Measurements from ENCODE around the gene HELZ. TPM values are rescaled to one million over a fixed set of nuclear protein-coding genes. Genes with fewer than 3 reads are reported as not detected.

HELZ gene
- total RNA-seq, 2 donors from 2014 or later, result 51.4 to 74.7 TPM

GRCh38 chr17:67066717-67067116 lies 178.3 kb downstream of the HELZ start:
- Histone ChIP-seq H3K36me3 (ENCODE audit: control insufficient read depth, insufficient read depth, low read length) (peaks cover 5% of the 10 kb centered on the region), H3K27me3 (ENCODE audit: control insufficient read depth, insufficient read depth, low read length, poor library complexity, severe bottlenecking) (no peaks in the 10 kb centered on the region), H3K4me1 (ENCODE audit: control insufficient read depth, insufficient read depth, low read length) (peaks cover 15% of the 10 kb centered on the region), H3K27ac (ENCODE audit: low read depth, low read length) (no peak overlapping the region), H3K4me3 (ENCODE audit: low read length) (no peak overlapping the region), H3K9me3 (ENCODE audit: control insufficient read depth, low read length) (no peaks in the 10 kb centered on the region), H3K9ac (ENCODE audit: extremely low read depth, low read length, poor library complexity, severe bottlenecking) (no peak overlapping the region)
- TF ChIP-seq CTCF (conservative IDR thresholded peaks at IDR 0.05), result no peak
- Mint-ChIP-seq H3K36me3 (ENCODE audit: low read depth) (peaks cover 7% of the 10 kb centered on the region), H3K27ac (no peak overlapping the region), H3K9me3 (no peaks in the 10 kb centered on the region), H3K27me3 (ENCODE audit: insufficient read depth) (no peaks in the 10 kb centered on the region), H3K4me1 (peaks cover 30% of the 10 kb centered on the region), H3K4me3 (no peak overlapping the region)
- no peak for DNase-seq
- 83 to 84% methylated on average over 1 to 2 of the region's 2 CpGs for WGBS, 2 experiments (ENCODE audit: insufficient coverage in 1 of 2, insufficient read length in 1 of 2)

GRCh38 chr17:67063141-67063540 lies 181.9 kb downstream of the HELZ start:
- Histone ChIP-seq H3K9ac (ENCODE audit: extremely low read depth, low read length, poor library complexity, severe bottlenecking) (no peak overlapping the region), H3K4me3 (ENCODE audit: low read length) (no peak overlapping the region), H3K4me1 (ENCODE audit: control insufficient read depth, insufficient read depth, low read length) (peaks cover 5% of the 10 kb centered on the region), H3K27ac (ENCODE audit: low read depth, low read length) (no peak overlapping the region), H3K9me3 (ENCODE audit: control insufficient read depth, low read length) (no peaks in the 10 kb centered on the region), H3K27me3 (ENCODE audit: control insufficient read depth, insufficient read depth, low read length, poor library complexity, severe bottlenecking) (no peaks in the 10 kb centered on the region), H3K36me3 (ENCODE audit: control insufficient read depth, insufficient read depth, low read length) (no peaks in the 10 kb centered on the region)
- peaks cover 15% of the 10 kb centered on the region for H3K4me1 Mint-ChIP-seq
- H3K9me3 Mint-ChIP-seq, result no peaks in the 10 kb centered on the region
- H3K4me3 Mint-ChIP-seq, result no peak overlapping the region
- no peak overlapping the region for H3K27ac Mint-ChIP-seq
- H3K27me3 Mint-ChIP-seq (ENCODE audit: insufficient read depth), result no peaks in the 10 kb centered on the region
- no peak for DNase-seq
- peaks cover 13% of the 10 kb centered on the region for H3K36me3 Mint-ChIP-seq (ENCODE audit: low read depth)
- TF ChIP-seq CTCF (conservative IDR thresholded peaks at IDR 0.05), result no peak
- 90 to 91% methylated on average over 5 to 6 of the region's 6 CpGs for WGBS, 2 experiments (ENCODE audit: insufficient coverage in 1 of 2, insufficient read length in 1 of 2)

GRCh38 chr17:67059372-67059771 lies 185.6 kb downstream of the HELZ start:
- Histone ChIP-seq H3K27ac (ENCODE audit: low read depth, low read length) (no peak overlapping the region), H3K27me3 (ENCODE audit: control insufficient read depth, insufficient read depth, low read length, poor library complexity, severe bottlenecking) (no peaks in the 10 kb centered on the region), H3K36me3 (ENCODE audit: control insufficient read depth, insufficient read depth, low read length) (no peaks in the 10 kb centered on the region), H3K4me3 (ENCODE audit: low read length) (no peak overlapping the region), H3K9me3 (ENCODE audit: control insufficient read depth, low read length) (no peaks in the 10 kb centered on the region), H3K9ac (ENCODE audit: extremely low read depth, low read length, poor library complexity, severe bottlenecking) (no peak overlapping the region), H3K4me1 (ENCODE audit: control insufficient read depth, insufficient read depth, low read length) (no peaks in the 10 kb centered on the region)
- no peaks in the 10 kb centered on the region for H3K9me3 Mint-ChIP-seq
- no peaks in the 10 kb centered on the region for H3K4me1 Mint-ChIP-seq
- no peak overlapping the region for H3K27ac Mint-ChIP-seq
- H3K36me3 Mint-ChIP-seq (ENCODE audit: low read depth), result peaks cover 13% of the 10 kb centered on the region
- H3K4me3 Mint-ChIP-seq, result no peak overlapping the region
- H3K27me3 Mint-ChIP-seq (ENCODE audit: insufficient read depth), result peaks cover 2% of the 10 kb centered on the region
- DNase-seq, result no peak
- TF ChIP-seq CTCF (conservative IDR thresholded peaks at IDR 0.05), result no peak
- WGBS, 2 experiments (ENCODE audit: insufficient coverage in 1 of 2, insufficient read length in 1 of 2), result 89 to 97% methylated on average over 5 to 6 of the region's 6 CpGs

All from endodermal cell (in vitro differentiated cells).